Left renal pelvis (tissue), 4 donors: Measurements from ENCODE around the gene GOLGA8M. TPM values are rescaled to one million over a fixed set of nuclear protein-coding genes. Genes with fewer than 3 reads are reported as not detected.
"Not testable (repeated sequence)": the region's sequence is repeated elsewhere in the genome, so short reads cannot be mapped to it uniquely, and the experiment has no call there.

Experiments used
- DNase-seq, 4 donors: peaks; one replicate each; pipeline ENCODE4 v3.0.0-alpha.2; 2013; ENCODE audit warnings: low read depth in 4 of 4, low spot score in 3 of 4
- polyA plus RNA-seq, 4 donors: library from polyadenylated mRNA; unstranded; fragments of 120-200 nt; gene quantifications; one replicate each; pipeline ENCODE4 v1.2.1, GENCODE V29; 2013; ENCODE audit not compliant: insufficient read length in 4 of 4

GOLGA8M gene
- polyA plus RNA-seq, 4 donors, result 1.7 to 4.1 (median 1.9) TPM

DNA sequence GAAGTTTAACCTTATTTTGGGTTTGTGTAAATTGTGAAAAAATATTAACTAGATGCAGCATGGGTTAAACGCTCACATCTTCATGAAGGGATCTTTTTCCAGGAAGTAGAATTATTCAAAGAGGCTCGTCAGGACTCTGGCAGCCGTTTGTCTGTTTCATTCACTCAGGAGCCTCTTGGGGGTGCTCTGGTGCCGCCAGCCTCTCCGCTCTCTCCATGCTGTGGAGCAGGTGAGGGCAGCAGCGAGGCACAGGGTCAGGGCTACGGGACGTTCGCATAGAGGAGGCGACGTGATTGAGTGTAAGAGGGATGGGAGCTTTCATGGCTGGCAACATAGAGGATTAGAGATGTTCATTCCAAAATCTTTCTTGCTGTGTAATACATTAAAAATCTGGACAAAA is 48.5 kb downstream of the GOLGA8M start:
- DNase-seq, result not testable (repeated sequence)

- not testable (repeated sequence) for DNase-seq
Observed at GRCh38 chr15:28660750-28661149, 51.5 kb downstream of the GOLGA8M start.

GRCh38 chr15:28656018-28656360 is 56.2 kb downstream of the GOLGA8M start:
- not testable (repeated sequence) for DNase-seq

- DNase-seq, result not testable (repeated sequence)
Observed at GRCh38 chr15:28655329-28656017, 56.7 kb downstream of the GOLGA8M start.

DNA sequence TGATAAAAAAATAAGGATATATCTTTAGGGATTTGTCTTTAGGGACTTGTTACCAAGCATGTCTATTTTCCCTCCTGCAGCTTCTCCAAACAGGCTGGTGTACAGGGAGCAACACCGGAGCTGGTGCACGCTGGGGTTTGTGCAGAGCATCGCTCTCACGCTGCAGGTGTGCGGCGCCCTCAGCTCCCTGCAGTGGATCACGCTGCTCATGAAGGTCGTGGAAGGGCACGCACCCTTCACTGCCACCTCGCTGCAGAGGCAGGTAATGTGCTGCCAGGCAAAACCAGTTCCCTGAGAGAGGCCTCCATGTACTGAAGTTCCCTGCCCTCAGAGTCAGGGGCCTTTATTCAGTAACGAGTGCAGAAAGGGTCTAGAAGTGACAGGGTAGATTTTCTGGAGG is 58.0 kb downstream of the GOLGA8M start:
- DNase-seq, result not testable (repeated sequence)

- DNase-seq, result not testable (repeated sequence)
Observed at GRCh38 chr15:28652538-28652937, 59.7 kb downstream of the GOLGA8M start.

Other genes starting within 250 kb of the GOLGA8M start
- gene GOLGA8G, start 179.4 kb downstream of the GOLGA8M start, polyA plus RNA-seq, result under 1 TPM; 0.06 to 0.31 (median 0.13) TPM
- gene GOLGA6L25, start 158.9 kb downstream of the GOLGA8M start, polyA plus RNA-seq, result not detected
- gene GOLGA6L7, start 136.2 kb upstream of the GOLGA8M start, polyA plus RNA-seq, result under 1 TPM; 0.25 to 0.85 (median 0.48) TPM
- gene APBA2, start 173.6 kb upstream of the GOLGA8M start, polyA plus RNA-seq, result 10 to 100 TPM in 3 of 4 donors, 1 to 10 TPM in 1; 7.4 to 15.3 (median 11.3) TPM